CD4-positive, alpha-beta memory T cell (primary cell): ENCODE results near the gene FOXD3. TPM values are rescaled to one million over a fixed set of nuclear protein-coding genes. Genes with fewer than 3 reads are reported as not detected.

Experiments used
- microRNA-seq: library from miRNA; unstranded; fragments of <30 nt; microRNA quantifications from one replicate; pipeline ENCODE4 v1.2.0, GENCODE V29; 2021; ENCODE audit warnings: borderline replicate concordance, borderline number of aligned reads, borderline microRNAs expressed, mixed read lengths
- polyA plus RNA-seq, 2 donors: library from polyadenylated mRNA; unstranded; fragments of 300-500 nt; fragmentation: Illumina TruSeq; gene quantifications; one replicate each; pipeline ENCODE4 v1.2.3, GENCODE V29; 2021
- total RNA-seq, 2 experiments: library from RNA; stranded (reverse); gene quantifications; one replicate each; pipeline ENCODE4 v1.2.3, GENCODE V29; 2021

The FOXD3 gene
- total and polyA plus RNA-seq, 4 experiments from 2014 or later: not detected

Small RNA genes lying within 50 kb of the gene (microRNA-seq; reads per million reads assigned to microRNA genes)
- gene MIR6068: not detected

Other genes with a start within 250 kb of the FOXD3 start
- 10 to 100 TPM; 27.6 to 28.4 TPM for gene ALG6, start 45.1 kb downstream of the FOXD3 start, total RNA-seq
- gene ALG6, start 45.1 kb downstream of the FOXD3 start, polyA plus RNA-seq: 10 to 100 TPM; 21.9 to 22.0 TPM
- 10 to 100 TPM; 26.4 to 27.8 TPM for gene ITGB3BP, start 200.7 kb downstream of the FOXD3 start, total RNA-seq
- gene ITGB3BP, start 200.7 kb downstream of the FOXD3 start, polyA plus RNA-seq: 10 to 100 TPM; 18.7 to 25.7 TPM
- gene EFCAB7, start 201.0 kb downstream of the FOXD3 start, total RNA-seq: 10 to 100 TPM in 1 of 2 experiments, 1 to 10 TPM in 1; 9.8 to 15.1 TPM
- 1 to 10 TPM; 4.3 to 6.2 TPM for gene EFCAB7, start 201.0 kb downstream of the FOXD3 start, polyA plus RNA-seq